Adipocyte (in vitro differentiated cells): Measurements from ENCODE around the gene PLXNA2.

Experiments used
- DNase-seq: peaks from one replicate; pipeline ENCODE4 v3.0.0-alpha.2; 2015; ENCODE audit warnings: low read depth
- H3K27me3 ChIP-seq: replicated peaks from 2 replicates; pipeline ENCODE4 v1.7.0; 2013; ENCODE audit warnings: mild to moderate bottlenecking, low read length, moderate library complexity; ENCODE audit not compliant: control insufficient read depth, insufficient read depth
- H3K36me3 ChIP-seq: 2 replicates; pipeline ENCODE4 v1.7.0; 2013; ENCODE audit warnings: low read length, mild to moderate bottlenecking, moderate library complexity; ENCODE audit not compliant: control insufficient read depth, insufficient read depth, severe bottlenecking
- H3K4me1 ChIP-seq: 2 replicates; pipeline ENCODE4 v1.7.0; 2013; ENCODE audit warnings: mild to moderate bottlenecking, low read length, moderate library complexity; ENCODE audit not compliant: control insufficient read depth, insufficient read depth
- H3K4me3 ChIP-seq: 2 replicates; pipeline ENCODE4 v1.7.0; 2013; ENCODE audit warnings: mild to moderate bottlenecking, low read length, moderate library complexity
- H3K9ac ChIP-seq: 2 replicates; pipeline ENCODE4 v1.7.0; 2013; ENCODE audit warnings: mild to moderate bottlenecking, low read length, moderate library complexity
- H3K9me3 ChIP-seq: 2 replicates; pipeline ENCODE4 v1.7.0; 2013; ENCODE audit warnings: mild to moderate bottlenecking, low read length, moderate library complexity; ENCODE audit not compliant: control insufficient read depth

The PLXNA2 gene

GRCh38 chr1:208127792-208128529, 116.2 kb downstream of the PLXNA2 start:
- no peak overlapping the region for H3K9ac ChIP-seq
- no peaks in the 10 kb centered on the region for H3K9me3 ChIP-seq
- peaks cover 16% of the 10 kb centered on the region for H3K27me3 ChIP-seq
- H3K36me3 ChIP-seq, result no peaks in the 10 kb centered on the region
- H3K4me3 ChIP-seq, result no peak overlapping the region
- DNase-seq, result no peak
- peaks cover 5% of the 10 kb centered on the region for H3K4me1 ChIP-seq

GRCh38 chr1:208127284-208127683, 116.9 kb downstream of the PLXNA2 start:
- Histone ChIP-seq H3K4me1 (peaks cover 2% of the 10 kb centered on the region), H3K9me3 (no peaks in the 10 kb centered on the region), H3K9ac (no peak overlapping the region), H3K27me3 (peaks cover 16% of the 10 kb centered on the region), H3K4me3 (no peak overlapping the region), H3K36me3 (no peaks in the 10 kb centered on the region)
- no peak for DNase-seq

- DNase-seq, result no peak
- Histone ChIP-seq H3K9me3 (no peaks in the 10 kb centered on the region), H3K9ac (no peak overlapping the region), H3K4me1 (no peaks in the 10 kb centered on the region), H3K27me3 (peaks cover 16% of the 10 kb centered on the region), H3K4me3 (no peak overlapping the region), H3K36me3 (no peaks in the 10 kb centered on the region)
Observed at GRCh38 chr1:208126108-208126507, 118.1 kb downstream of the PLXNA2 start.

GRCh38 chr1:208122612-208123358, 121.4 kb downstream of the PLXNA2 start:
- Histone ChIP-seq H3K9ac (no peak overlapping the region), H3K4me3 (no peak overlapping the region), H3K4me1 (peaks cover 9% of the 10 kb centered on the region), H3K36me3 (no peaks in the 10 kb centered on the region), H3K27me3 (peaks cover 4% of the 10 kb centered on the region), H3K9me3 (no peaks in the 10 kb centered on the region)
- DNase-seq, result no peak

GRCh38 chr1:208121813-208122364, 122.3 kb downstream of the PLXNA2 start:
- no peaks in the 10 kb centered on the region for H3K36me3 ChIP-seq
- no peak for DNase-seq
- H3K9me3 ChIP-seq, result no peaks in the 10 kb centered on the region
- H3K27me3 ChIP-seq, result no peaks in the 10 kb centered on the region
- peaks cover 15% of the 10 kb centered on the region for H3K4me1 ChIP-seq
- H3K4me3 ChIP-seq, result no peak overlapping the region
- H3K9ac ChIP-seq, result no peak overlapping the region

- no peaks in the 10 kb centered on the region for H3K27me3 ChIP-seq
- peaks cover 15% of the 10 kb centered on the region for H3K4me1 ChIP-seq
- H3K4me3 ChIP-seq, result no peak overlapping the region
- no peaks in the 10 kb centered on the region for H3K9me3 ChIP-seq
- no peak for DNase-seq
- no peaks in the 10 kb centered on the region for H3K36me3 ChIP-seq
- H3K9ac ChIP-seq, result no peak overlapping the region
Observed at GRCh38 chr1:208120431-208120790, 123.8 kb downstream of the PLXNA2 start.

GRCh38 chr1:208118841-208119606, 125.2 kb downstream of the PLXNA2 start:
- Histone ChIP-seq H3K9ac (no peak overlapping the region), H3K4me1 (peaks cover 15% of the 10 kb centered on the region), H3K9me3 (no peaks in the 10 kb centered on the region), H3K27me3 (no peaks in the 10 kb centered on the region), H3K36me3 (no peaks in the 10 kb centered on the region), H3K4me3 (no peak overlapping the region)
- DNase-seq, result no peak

GRCh38 chr1:208118306-208118705, 125.9 kb downstream of the PLXNA2 start:
- DNase-seq, result no peak
- H3K4me3 ChIP-seq, result no peak overlapping the region

GRCh38 chr1:208117826-208118225, 126.4 kb downstream of the PLXNA2 start:
- H3K4me1 ChIP-seq, result peaks cover 15% of the 10 kb centered on the region
- H3K4me3 ChIP-seq, result no peak overlapping the region
- H3K9ac ChIP-seq, result no peak overlapping the region
- H3K27me3 ChIP-seq, result no peaks in the 10 kb centered on the region
- no peak for DNase-seq
- H3K36me3 ChIP-seq, result no peaks in the 10 kb centered on the region
- H3K9me3 ChIP-seq, result no peaks in the 10 kb centered on the region

More at GRCh38 chr1:208118306-208118705, 125.9 kb downstream of the PLXNA2 start:
- Histone ChIP-seq H3K27me3 (no peaks in the 10 kb centered on the region), H3K9me3 (no peaks in the 10 kb centered on the region), H3K4me1 (peaks cover 15% of the 10 kb centered on the region), H3K9ac (no peak overlapping the region), H3K36me3 (no peaks in the 10 kb centered on the region)

- no peaks in the 10 kb centered on the region for H3K27me3 ChIP-seq
- no peaks in the 10 kb centered on the region for H3K9me3 ChIP-seq
- H3K9ac ChIP-seq, result no peak overlapping the region
- no peak for DNase-seq
- H3K4me1 ChIP-seq, result peaks cover 15% of the 10 kb centered on the region
- H3K36me3 ChIP-seq, result no peaks in the 10 kb centered on the region
- H3K4me3 ChIP-seq, result no peak overlapping the region
Observed at GRCh38 chr1:208117409-208117808, 126.8 kb downstream of the PLXNA2 start.
